Psoas muscle (tissue), 8 donors: ENCODE measurements around the gene BCL11B. TPM values are rescaled to one million over a fixed set of nuclear protein-coding genes. Genes with fewer than 3 reads are reported as not detected.

Source experiments
- ATAC-seq, 4 donors: fragments of 200-7000 bp; cut with Tn5 transposase; one replicate each; pipeline ENCODE4 v1.9.1; 2020; ENCODE audit warnings: moderate library complexity in 3 of 4, mild to moderate bottlenecking in 2 of 4
- DNase-seq, 2 donors: peaks; one replicate each; pipeline ENCODE4 v3.0.0-alpha.2; 2020
- H3K27ac ChIP-seq: fragments of 200-600 bp; one replicate; pipeline ENCODE4 v1.8.0; 2022
- H3K27me3 ChIP-seq, 3 donors: fragments of 200-600 bp in 1 of 3; one replicate each; pipeline versions ENCODE4 v1.6.1 to v1.8.0; 2013 to 2022; ENCODE audit warnings: low read length in 2 of 3, mild to moderate bottlenecking in 2 of 3, moderate library complexity in 1 of 3; ENCODE audit not compliant: insufficient read depth in 3 of 3
- H3K36me3 ChIP-seq, 2 donors: fragments of 200-600 bp in 1 of 2; one replicate each; pipeline versions ENCODE4 v1.6.1 to v1.8.0; 2013 to 2022; ENCODE audit warnings: low read depth in 1 of 2, mild to moderate bottlenecking in 1 of 2, moderate library complexity in 1 of 2; ENCODE audit not compliant: insufficient read depth in 1 of 2
- H3K4me1 ChIP-seq: fragments of 200-600 bp; one replicate; pipeline ENCODE4 v1.8.0; 2022
- H3K4me3 ChIP-seq: fragments of 200-600 bp; one replicate; pipeline ENCODE4 v1.8.0; 2022; ENCODE audit warnings: mild to moderate bottlenecking
- H3K9me3 ChIP-seq: fragments of 200-600 bp; one replicate; pipeline ENCODE4 v1.8.0; 2022
- WGBS, 3 donors: extraction: QIAGEN DNeasy Blood & Tissue Kit; methylation state at CpG; one replicate each; pipeline versions ENCODE4 v1.1.6 to v1.1.7; 2013; 5-methylcytosine and 5-hydroxymethylcytosine counted together
- intact Hi-C, 2 donors: fragments of 100-400 bp; cut with DNase I; formaldehyde crosslinking; loops; one replicate each; pipeline versions ENCODE4 v1.11.0 to v1.14.2; 2022
- polyA plus RNA-seq, 3 donors: library from polyadenylated mRNA; stranded (reverse); fragments of 200-250 nt; gene quantifications; one replicate each; pipeline ENCODE4 v1.2.3, GENCODE V29; 2013
- total RNA-seq, 4 donors: library from RNA; stranded (reverse); fragmentation: NEBNext Ultra II Directional in 2 of 4; extraction: Animal tissue kit (Norgen Biotek cat#: 25700) in 2 of 4; gene quantifications; one replicate each; pipeline versions ENCODE4 v1.2.1 to v1.2.4, GENCODE V29; 2021 to 2023
- TF ChIP-seq, protein P1 (sequence below): fragments of 200-600 bp; IDR thresholded peaks from one replicate; pipeline ENCODE4 v1.8.0; 2022; ENCODE audit warnings: antibody characterized with exemption
- donor health status: healthy with polysubstance abuse.
- donor health status: DM: no; HTN: no; CAD: no; lungs with moderate emphysema.
- donor health status: Bipolar disorder and iron deficiency.
- donor health status: healthy.
- donor health status: DM: yes; HTN: yes; CAD: no.
- donor health status: DM: no; HTN: no; CAD: no.
- donor health status: DM: no; HTN: no; CAD: no.
- donor health status: DM: yes; HTN: yes; CAD: no.

BCL11B gene
- total and polyA plus RNA-seq, 7 donors: 0.01 to 0.34 (median 0.15) TPM; not detected in 2

DNA sequence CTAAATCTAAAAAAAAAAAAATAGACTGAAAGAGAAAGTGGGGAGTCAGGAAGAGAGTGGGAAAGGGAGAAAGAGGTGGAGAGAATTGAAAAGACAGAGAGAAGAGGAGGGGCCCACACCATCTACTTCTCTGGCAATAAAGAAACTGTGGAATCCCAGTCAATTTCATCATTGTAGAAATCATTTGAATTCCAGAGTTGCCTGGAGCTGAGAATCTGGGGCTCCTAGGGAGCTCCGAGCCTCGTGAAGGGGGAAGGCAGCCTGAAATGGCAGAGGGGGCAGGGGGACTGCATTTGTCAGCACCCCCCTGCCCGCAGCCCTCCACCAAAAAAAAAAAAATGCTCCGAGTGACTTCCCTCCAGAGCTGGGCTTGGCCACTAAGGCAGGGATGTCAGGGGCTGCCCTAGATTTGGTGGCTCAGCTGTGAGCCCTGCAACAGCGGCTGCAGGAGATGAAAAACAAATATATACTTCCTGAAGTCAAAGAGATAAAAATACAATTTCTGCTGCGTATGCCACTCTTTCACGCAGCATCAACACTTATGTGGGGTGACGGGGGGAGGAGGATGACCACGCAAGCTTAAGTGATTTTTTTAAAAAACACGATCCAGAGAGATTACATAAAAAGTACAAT is 80.5 kb downstream of the BCL11B start:
- TF ChIP-seq, protein P1, sequence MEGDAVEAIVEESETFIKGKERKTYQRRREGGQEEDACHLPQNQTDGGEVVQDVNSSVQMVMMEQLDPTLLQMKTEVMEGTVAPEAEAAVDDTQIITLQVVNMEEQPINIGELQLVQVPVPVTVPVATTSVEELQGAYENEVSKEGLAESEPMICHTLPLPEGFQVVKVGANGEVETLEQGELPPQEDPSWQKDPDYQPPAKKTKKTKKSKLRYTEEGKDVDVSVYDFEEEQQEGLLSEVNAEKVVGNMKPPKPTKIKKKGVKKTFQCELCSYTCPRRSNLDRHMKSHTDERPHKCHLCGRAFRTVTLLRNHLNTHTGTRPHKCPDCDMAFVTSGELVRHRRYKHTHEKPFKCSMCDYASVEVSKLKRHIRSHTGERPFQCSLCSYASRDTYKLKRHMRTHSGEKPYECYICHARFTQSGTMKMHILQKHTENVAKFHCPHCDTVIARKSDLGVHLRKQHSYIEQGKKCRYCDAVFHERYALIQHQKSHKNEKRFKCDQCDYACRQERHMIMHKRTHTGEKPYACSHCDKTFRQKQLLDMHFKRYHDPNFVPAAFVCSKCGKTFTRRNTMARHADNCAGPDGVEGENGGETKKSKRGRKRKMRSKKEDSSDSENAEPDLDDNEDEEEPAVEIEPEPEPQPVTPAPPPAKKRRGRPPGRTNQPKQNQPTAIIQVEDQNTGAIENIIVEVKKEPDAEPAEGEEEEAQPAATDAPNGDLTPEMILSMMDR: no peak
- DNase-seq (no peak), ATAC-seq (peak in 2 of 4 donors; percentile 16 to 18)
- WGBS, 3 donors: 11 to 14% (median 12%) methylated on average over 10 of the region's 10 CpGs
- no peaks in the 10 kb centered on the region for H3K9me3 ChIP-seq
- H3K27ac ChIP-seq: no peak overlapping the region
- no peaks in the 10 kb centered on the region for H3K36me3 ChIP-seq
- peak overlapping the region; percentile 69 for H3K4me3 ChIP-seq
- H3K4me1 ChIP-seq: peaks cover 4% of the 10 kb centered on the region
- no peaks in the 10 kb centered on the region for H3K27me3 ChIP-seq
- intact Hi-C loops: no loop called here

DNA sequence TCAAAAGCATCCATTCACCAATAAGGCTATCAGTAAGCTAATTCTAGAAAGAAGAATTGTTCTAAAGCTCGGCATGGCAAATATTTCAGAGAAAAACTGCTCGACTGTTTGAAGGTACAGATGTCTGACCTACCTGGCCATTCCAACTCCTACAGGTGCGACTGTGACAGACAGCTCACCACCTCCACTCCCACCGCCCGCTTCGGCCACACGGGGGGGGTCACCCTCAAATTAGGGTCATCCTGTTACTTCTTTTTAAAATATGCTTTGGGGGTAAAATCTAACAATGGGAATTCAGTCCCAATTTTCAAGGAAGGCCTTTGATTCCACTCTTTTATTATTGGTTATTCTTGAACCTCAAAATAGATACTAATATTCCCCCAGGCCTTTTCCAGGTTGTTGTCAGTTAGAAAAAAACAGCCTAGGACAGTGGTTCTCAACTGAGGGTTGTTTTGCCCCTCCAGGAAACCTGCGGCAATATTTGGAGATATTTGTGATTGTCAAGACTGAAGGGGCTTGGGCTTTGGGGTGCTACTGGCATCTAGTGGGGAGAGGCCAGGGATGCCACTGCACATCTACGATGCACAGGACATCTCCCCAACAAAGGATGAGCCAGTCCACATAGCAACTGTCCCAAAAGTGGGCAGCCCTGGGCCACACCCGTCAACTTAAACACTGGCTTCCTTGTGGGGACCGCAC is 81.2 kb downstream of the BCL11B start:
- no peak for ATAC-seq
- DNase-seq: no peak
- no peak overlapping the region for H3K4me3 ChIP-seq
- 78 to 86% (median 85%) methylated on average over 11 of the region's 11 CpGs for WGBS, 3 donors
- no peak overlapping the region for H3K27ac ChIP-seq
- intact Hi-C loops: no loop called here
- no peaks in the 10 kb centered on the region for H3K9me3 ChIP-seq
- H3K4me1 ChIP-seq: peaks cover 4% of the 10 kb centered on the region
- H3K27me3 ChIP-seq: no peaks in the 10 kb centered on the region
- TF ChIP-seq, protein P1: no peak
- no peaks in the 10 kb centered on the region for H3K36me3 ChIP-seq

DNA sequence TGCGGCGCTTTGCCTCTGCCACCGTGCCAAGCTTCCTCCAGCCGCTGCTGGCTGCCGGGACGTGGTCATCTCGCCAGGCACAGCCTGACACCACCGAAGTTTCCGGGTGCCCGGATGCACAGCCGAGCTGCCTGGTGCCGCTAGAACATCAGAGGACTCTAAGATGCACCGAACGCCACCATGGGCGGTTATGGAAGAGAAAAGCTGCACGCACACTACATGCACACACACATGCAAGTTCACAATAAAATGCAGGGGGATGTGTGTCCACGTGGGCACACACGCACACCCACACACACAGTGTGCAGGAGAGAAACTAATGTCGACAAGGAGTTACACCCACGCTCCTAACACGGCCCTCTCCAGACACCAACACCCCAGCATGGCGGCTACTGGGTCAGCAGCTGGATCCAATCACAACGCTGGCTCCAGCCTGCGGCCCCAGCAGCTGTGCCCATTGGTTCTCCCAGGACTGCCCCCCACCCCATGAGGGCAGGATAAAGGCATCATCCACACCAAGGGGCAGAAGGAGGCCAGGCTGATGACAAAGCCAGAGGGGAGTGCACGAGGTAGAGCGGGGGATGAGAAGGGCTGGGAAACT is 82.7 kb downstream of the BCL11B start:
- Histone ChIP-seq H3K4me3 (peak overlapping the region; percentile 36), H3K36me3 (no peaks in the 10 kb centered on the region), H3K9me3 (no peaks in the 10 kb centered on the region), H3K4me1 (peaks cover 4% of the 10 kb centered on the region), H3K27ac (no peak overlapping the region), H3K27me3 (no peaks in the 10 kb centered on the region)
- WGBS, 3 donors: 49 to 65% (median 57%) methylated on average over 26 of the region's 26 CpGs
- DNase-seq: no peak
- peak in 2 of 4 donors; percentile 34 to 45 for ATAC-seq
- TF ChIP-seq, protein P1: no peak
- intact Hi-C loops: no loop called here

DNA sequence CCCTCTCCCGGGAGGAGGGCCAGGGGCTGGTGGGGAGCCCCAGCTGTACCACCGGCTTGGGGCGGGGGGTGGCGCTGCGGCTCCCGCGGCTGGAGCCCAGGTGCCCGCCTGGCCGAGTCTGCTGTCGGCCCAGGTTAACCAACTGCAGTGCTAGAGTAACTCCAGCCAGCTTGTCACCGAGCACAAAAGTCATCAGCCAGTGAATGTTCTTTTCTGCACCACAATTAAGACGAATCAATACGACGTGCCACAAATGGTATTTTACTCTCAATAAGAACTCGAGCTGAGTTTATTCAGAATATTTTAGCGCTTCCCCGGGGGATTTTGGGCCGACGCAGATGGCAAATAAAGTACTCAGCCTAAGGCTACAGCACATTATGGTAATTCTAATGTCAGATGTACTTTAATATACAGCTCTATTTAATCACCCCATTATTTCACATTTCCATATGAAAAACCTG is 83.2 kb downstream of the BCL11B start:
- H3K4me3 ChIP-seq: peak overlapping the region; percentile 36
- TF ChIP-seq, protein P1: peak; percentile 28
- intact Hi-C loops: no loop called here
- WGBS, 3 donors: 14 to 39% (median 24%) methylated on average over 18 to 19 of the region's 19 CpGs
- no peak for DNase-seq
- H3K27me3 ChIP-seq: no peaks in the 10 kb centered on the region
- H3K36me3 ChIP-seq: no peaks in the 10 kb centered on the region
- H3K9me3 ChIP-seq: no peaks in the 10 kb centered on the region
- H3K4me1 ChIP-seq: peaks cover 4% of the 10 kb centered on the region
- peak; percentile 37 to 69 (median 67) for ATAC-seq
- no peak overlapping the region for H3K27ac ChIP-seq
